ENCODE data around the gene RAB11FIP3.

GRCh38 chr16:483341-484075 is 58.1 kb downstream of the RAB11FIP3 start:
- TF ChIP-seq AHR (CRISPR knock-in tag; IDR thresholded peaks at IDR 0.05) (no peak), ZNF451 (CRISPR knock-in tag; IDR thresholded peaks at IDR 0.05) (no peak), ZBTB20 (CRISPR knock-in tag; IDR thresholded peaks at IDR 0.05; ENCODE audit: borderline replicate concordance, low read depth) (no peak), EZH2 (conservative IDR thresholded peaks at IDR 0.05; ENCODE audit: low read depth, low read length) (no peak), TBX3 (IDR thresholded peaks at IDR 0.05; ENCODE audit: borderline replicate concordance) (no peak), CBFB (CRISPR knock-in tag; IDR thresholded peaks at IDR 0.05) (no peak), AKAP8 (CRISPR knock-in tag; IDR thresholded peaks at IDR 0.05) (no peak)
- TF ChIP-seq, protein P1, sequence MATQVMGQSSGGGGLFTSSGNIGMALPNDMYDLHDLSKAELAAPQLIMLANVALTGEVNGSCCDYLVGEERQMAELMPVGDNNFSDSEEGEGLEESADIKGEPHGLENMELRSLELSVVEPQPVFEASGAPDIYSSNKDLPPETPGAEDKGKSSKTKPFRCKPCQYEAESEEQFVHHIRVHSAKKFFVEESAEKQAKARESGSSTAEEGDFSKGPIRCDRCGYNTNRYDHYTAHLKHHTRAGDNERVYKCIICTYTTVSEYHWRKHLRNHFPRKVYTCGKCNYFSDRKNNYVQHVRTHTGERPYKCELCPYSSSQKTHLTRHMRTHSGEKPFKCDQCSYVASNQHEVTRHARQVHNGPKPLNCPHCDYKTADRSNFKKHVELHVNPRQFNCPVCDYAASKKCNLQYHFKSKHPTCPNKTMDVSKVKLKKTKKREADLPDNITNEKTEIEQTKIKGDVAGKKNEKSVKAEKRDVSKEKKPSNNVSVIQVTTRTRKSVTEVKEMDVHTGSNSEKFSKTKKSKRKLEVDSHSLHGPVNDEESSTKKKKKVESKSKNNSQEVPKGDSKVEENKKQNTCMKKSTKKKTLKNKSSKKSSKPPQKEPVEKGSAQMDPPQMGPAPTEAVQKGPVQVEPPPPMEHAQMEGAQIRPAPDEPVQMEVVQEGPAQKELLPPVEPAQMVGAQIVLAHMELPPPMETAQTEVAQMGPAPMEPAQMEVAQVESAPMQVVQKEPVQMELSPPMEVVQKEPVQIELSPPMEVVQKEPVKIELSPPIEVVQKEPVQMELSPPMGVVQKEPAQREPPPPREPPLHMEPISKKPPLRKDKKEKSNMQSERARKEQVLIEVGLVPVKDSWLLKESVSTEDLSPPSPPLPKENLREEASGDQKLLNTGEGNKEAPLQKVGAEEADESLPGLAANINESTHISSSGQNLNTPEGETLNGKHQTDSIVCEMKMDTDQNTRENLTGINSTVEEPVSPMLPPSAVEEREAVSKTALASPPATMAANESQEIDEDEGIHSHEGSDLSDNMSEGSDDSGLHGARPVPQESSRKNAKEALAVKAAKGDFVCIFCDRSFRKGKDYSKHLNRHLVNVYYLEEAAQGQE (IDR thresholded peaks at IDR 0.05; ENCODE audit: borderline replicate concordance in 1 of 2, low read depth in 1 of 2, low read length in 2 of 2), result no peak
- TF ChIP-seq, protein P2, sequence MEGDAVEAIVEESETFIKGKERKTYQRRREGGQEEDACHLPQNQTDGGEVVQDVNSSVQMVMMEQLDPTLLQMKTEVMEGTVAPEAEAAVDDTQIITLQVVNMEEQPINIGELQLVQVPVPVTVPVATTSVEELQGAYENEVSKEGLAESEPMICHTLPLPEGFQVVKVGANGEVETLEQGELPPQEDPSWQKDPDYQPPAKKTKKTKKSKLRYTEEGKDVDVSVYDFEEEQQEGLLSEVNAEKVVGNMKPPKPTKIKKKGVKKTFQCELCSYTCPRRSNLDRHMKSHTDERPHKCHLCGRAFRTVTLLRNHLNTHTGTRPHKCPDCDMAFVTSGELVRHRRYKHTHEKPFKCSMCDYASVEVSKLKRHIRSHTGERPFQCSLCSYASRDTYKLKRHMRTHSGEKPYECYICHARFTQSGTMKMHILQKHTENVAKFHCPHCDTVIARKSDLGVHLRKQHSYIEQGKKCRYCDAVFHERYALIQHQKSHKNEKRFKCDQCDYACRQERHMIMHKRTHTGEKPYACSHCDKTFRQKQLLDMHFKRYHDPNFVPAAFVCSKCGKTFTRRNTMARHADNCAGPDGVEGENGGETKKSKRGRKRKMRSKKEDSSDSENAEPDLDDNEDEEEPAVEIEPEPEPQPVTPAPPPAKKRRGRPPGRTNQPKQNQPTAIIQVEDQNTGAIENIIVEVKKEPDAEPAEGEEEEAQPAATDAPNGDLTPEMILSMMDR (CRISPR knock-in tag; IDR thresholded peaks at IDR 0.05), result no peak
- TF ChIP-seq, protein P3, sequence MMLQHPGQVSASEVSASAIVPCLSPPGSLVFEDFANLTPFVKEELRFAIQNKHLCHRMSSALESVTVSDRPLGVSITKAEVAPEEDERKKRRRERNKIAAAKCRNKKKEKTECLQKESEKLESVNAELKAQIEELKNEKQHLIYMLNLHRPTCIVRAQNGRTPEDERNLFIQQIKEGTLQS (CRISPR knock-in tag; IDR thresholded peaks at IDR 0.05), result no peak
